T-helper 9 cell (primary cell): Measurements from ENCODE around the gene SESN3.
"Not testable (repeated sequence)": the region's sequence is repeated elsewhere in the genome, so short reads cannot be mapped to it uniquely, and the experiment has no call there.

ENCODE experiments used
- DNase-seq: peaks from one replicate; pipeline ENCODE4 v3.0.0-alpha.2; 2020

Gene SESN3

GRCh38 chr11:95251896-95252295, 20.9 kb upstream of the SESN3 start:
- DNase-seq, result not testable (repeated sequence)

DNA sequence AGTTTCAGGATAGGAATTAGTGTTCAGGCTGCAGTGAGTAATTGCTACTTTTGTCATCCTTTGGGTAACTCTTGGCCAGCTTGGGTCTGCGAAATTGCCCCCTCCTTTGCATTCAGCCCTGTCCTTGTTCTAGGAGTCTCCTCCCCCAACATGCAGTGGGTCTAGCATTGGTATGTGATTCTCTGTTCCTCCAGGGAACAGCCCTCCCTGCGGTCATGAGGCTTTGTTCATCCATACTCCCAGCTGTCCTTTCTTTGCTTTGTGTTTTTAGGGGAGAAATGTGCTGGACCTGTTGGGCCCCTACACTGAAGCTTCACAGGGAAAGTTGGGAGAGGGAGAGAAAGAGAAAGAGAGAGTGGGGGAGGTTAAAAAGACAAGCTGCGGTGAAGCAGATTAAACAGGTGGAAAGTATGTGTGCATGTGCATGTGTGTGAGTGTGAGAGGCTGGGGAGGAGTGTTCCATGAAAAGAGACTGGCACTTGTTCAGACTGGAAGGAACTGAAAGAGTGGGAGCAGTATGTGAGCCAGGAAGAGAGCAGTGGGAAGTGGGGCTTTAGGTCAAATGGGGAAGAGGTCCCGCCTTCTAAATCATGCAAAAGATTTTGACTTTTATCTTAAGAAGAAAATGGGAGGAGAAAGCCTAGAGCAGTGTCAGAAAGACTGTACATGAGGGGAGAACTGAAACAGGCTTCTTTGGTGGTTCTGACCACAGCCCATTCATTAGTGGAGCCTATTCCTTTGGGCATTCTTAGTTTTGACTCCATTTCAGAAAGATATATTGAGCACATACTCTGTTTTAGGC, 17.9 kb upstream of the SESN3 start:
- no peak for DNase-seq

GRCh38 chr11:95247883-95248282, 16.9 kb upstream of the SESN3 start:
- no peak for DNase-seq

DNA sequence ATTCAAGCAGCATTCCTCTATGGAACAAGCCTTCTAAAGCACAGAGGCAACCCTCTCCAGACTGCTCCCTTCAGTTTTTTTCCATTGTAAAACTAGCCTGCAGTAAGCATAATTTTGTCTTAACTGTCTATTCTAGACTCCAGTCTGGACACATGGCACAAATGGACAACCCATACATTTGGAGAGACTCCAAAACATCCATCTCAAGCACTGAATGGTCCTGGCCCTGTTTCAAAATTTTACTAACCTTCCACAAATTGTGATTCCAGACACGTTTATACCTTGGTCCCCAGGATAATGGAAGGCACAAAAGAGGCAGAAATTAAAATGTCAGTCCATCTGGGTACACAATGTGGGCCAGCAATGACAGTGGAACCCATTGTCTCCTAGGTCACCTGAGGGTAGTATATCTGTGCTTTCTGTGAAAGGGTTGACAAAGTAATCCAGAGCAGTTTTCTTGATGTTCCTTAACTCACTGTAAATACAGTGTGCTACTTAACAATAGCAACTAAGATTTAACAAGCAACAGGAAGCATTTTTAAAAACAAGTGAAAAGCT, 16.2 kb upstream of the SESN3 start:
- no peak for DNase-seq

GRCh38 chr11:95245581-95245980, 14.6 kb upstream of the SESN3 start:
- no peak for DNase-seq

- no peak for DNase-seq
Observed at GRCh38 chr11:95245038-95245437, 14.0 kb upstream of the SESN3 start.

GRCh38 chr11:95243673-95244072, 12.7 kb upstream of the SESN3 start:
- no peak for DNase-seq

- DNase-seq, result no peak
Observed at GRCh38 chr11:95242845-95243605, 12.0 kb upstream of the SESN3 start.

- no peak for DNase-seq
Observed at GRCh38 chr11:95242091-95242844, 11.3 kb upstream of the SESN3 start.

DNA sequence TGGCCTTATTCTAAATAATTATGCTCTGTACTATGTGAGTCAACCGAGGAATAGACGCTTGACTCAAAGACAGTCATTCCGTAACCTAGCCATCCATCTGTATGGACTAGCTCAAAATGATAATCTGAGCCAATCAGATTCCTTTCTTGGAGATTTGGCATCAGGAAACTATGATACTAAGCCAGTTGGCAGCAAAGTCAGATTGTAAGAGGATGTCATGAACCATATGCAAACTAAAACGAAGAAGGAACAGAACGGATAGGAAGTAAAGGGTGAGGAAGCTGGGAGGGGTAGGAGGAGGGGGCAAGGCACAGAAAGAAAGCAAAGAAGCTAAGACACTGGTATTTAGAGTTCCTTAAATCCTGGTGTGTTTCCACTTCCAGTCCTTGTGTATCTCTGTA, 10.7 kb upstream of the SESN3 start:
- no peak for DNase-seq

DNA sequence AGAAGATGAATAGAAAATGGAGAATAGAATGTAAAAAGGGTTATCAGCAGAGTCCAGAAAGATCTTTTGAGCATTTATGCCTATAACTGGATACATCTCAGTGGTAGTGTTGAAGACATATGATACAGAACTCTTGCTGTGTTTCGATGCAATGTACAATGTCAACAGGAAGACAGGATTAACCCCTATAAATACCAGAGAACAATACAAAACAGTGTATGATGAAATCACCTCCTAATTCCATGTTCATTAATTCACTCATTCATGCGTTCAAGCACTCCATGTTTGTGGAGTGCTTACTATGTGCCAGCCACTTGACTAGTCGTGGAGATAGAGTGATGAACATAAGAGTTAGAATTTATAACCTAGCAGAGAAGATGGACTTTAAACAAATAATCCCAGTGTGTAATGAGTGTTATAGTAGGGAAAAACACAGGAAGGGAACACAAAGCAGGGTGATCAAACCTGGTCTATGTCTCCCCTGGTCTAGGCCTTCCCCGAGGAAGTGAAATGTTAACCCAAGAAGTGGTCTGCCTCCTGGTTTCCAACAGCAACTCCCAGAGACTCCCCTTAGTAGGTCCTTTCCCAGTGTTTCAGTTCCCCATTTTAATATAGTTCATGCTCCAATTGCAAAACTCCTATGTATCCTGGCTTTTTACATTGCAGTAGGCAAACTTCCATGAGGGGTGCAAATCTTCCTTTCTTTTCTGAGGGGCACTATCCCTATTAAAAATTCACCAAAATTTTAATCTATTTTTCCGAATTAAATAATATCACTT, 9.1 kb upstream of the SESN3 start:
- no peak for DNase-seq

GRCh38 chr11:95232666-95233065, 1.7 kb upstream of the SESN3 start:
- no peak for DNase-seq

DNA sequence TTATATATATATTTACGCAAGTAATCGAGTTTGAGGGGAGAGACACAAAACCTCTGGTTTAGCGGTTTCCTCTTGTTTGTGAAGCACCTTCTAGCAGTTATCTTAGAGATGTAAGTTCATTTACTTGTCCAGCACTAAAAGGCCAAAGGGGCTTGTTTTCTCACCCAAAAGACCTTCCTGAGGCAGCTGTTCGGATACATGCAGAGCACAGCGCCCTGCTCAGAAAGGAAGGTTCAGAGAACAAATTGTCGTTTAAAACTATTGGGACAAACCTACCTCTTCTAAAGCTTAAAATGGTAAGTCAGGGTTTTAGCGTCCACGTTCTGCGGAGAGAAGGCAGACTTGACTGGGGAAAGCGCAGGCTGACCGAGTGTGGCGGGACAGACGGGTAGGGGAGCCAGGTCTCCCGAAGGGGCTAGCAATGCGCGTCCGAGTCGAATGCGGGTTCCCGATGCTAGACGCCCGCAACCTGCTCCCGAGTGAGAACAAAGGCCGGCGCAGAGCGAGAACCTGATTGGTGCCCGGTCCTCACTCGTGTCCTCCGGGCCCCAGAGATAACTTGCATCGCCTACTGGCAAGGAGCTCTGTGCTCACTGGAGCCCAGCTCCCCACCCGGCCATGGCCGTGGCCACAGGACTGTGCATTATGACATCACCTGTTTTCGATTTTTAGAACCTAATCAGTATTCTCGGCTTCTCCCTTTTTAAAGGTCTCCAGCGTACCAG, 1.0 kb upstream of the SESN3 start:
- DNase-seq, result peak; percentile 54

DNA sequence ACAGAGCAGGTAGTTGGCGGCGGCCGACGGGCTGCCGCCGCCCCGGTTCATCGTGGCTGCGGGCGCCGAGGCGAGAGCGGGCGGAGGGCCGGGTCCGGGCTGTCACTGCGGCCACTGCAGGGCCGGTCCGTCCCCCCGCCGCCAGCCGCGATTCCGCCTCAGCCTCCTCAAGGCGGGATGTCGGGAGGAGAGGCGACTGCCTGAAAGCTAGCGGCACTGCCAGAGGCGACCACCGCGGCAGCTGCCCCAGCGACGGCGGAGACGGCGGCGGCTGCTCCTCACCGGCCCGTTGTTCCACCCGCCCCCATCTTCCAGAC, 234 bp downstream of the SESN3 start:
- DNase-seq, result no peak

DNA sequence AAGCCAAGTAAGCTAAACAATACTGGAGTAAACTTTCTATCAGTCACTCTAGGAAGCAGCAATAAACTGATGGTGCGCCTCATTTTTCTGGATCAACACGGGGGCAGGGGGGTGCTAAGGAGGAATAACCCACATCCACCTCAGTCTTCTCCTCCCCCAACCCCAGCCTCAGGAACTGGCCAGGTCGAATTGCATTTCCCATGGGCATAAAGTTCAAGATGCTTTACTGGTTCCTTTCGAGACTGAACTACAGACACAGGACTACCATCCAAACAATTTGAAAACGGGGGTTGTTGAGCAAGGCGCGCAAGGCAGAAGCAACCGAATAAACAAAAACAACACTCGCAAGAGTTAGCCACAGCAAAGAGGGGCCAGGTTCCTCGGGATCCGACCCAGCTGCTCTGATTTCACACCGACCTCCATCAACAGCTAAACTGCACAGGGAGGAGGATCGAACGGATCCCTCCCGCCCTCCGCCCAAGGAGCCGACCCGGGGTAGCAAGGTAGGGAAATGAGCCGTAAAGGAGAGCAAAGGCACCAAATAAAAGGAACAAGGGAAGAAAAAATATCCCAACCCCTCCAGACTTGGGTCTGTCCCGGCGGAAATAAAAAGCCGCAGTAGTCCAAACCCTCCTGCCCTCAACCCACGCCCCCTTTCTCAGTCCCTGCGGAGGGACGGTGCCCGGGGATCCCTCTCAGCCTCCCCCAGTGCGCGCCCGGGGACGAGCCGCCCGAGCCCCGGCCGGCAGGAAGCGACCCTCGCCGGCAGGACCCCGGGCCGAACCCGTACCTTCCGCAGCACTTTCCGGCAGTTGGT, 801 bp downstream of the SESN3 start:
- peak; percentile 9 for DNase-seq

DNA sequence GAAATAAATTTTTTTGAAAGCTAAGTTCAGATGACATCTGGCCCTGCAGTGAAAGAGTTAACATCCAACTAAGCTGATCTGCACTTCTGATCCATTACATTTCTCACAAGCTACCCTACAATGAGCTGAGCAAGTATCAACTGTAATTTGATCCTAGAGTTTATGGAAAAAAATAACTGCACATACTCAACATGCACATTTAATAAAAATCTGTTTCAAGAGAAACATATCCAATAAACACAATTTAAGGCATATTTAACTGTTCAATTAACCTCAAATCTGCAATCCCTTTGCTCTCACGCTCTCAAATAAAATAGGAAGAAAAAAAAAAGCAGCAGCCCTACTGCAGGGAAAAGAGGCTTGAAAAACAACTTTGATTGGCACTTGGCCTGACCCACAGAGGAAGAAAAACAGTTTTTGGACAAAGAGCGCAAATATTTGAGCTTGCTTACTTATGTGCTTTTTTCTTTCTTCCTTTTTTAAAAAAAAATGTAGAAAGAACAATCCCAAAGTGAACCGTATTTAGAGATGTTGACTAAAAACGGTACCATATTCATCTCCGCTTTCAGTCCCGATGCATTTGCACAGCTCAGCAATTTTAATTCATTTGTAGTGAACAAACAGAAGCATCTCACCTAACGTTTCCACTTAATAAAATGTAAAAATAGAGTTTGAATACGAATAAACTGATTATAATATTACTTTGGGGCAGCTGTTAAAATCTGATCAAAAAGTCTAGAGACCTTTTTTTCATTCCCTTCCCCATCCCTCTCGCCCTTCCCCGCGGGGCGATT, 1.6 kb downstream of the SESN3 start:
- DNase-seq, result no peak

DNA sequence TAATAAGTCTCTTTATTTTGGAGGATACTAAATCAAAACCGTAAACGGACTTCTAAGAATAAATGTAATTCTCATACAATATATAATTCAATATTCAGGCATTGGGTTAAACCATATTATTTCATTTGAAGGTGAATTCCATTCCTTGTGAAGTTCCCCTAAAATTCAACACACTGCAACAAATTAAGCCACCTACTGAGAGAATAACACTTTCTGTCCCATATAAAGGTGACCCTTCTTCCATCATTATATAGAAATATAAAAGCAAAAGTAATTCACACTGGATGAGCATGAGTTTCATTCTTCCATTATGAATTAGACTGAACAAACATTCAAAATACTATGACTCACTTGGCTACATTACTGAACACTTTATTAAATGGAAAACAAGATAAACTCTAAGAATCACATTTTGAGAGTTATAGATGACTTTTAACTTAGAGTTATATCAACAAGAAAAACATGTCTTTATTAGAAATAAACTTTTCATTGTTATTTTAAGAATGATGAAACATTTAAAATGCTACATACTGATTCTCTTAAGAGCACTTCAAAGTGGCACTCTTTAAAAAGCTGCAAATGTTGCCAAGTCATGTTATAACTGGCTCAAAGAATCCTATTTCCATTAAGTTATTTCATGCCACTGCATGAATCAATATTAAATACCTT, 2.8 kb downstream of the SESN3 start:
- DNase-seq, result no peak

DNA sequence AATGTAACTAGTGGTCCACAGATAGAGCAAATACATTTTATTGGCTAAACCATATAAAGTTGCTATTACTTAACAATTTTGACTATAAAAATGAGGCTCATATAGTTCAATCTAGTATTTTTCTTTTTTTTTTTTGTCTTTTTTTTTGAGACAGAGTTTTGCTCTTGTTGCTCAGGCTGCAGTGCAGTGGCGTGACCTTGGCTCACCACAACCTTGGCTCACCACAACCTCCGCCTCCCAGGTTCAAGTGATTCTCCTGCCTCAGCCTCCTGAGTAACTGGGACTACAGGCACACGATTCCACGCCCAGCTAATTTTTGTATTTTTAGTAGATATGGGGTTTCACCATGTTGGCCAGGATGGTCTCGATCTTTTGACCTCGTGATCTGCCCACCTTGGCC, 3.9 kb downstream of the SESN3 start:
- not testable (repeated sequence) for DNase-seq

GRCh38 chr11:95222817-95223216, 8.2 kb downstream of the SESN3 start:
- DNase-seq, result no peak

DNA sequence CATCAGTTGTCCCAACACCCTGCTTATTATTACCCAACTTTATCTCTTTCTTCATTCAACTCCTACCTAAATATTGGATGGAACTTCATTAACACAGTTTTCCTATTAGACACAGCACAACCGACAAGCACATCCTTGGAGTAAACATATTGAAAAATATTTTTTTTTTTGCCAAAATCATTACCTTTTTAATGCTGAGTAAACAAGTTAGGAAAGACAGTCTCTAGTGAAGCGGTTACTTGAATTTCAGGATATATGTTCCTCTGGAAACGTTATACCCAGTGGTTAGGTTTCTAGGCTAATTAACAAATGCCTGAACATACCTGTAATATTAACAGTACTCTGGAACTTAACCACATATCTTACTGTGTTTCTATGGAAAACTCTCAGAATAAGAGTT, 11.4 kb downstream of the SESN3 start:
- no peak for DNase-seq
